ENCODE results near the gene CT83.

Gene CT83

DNA sequence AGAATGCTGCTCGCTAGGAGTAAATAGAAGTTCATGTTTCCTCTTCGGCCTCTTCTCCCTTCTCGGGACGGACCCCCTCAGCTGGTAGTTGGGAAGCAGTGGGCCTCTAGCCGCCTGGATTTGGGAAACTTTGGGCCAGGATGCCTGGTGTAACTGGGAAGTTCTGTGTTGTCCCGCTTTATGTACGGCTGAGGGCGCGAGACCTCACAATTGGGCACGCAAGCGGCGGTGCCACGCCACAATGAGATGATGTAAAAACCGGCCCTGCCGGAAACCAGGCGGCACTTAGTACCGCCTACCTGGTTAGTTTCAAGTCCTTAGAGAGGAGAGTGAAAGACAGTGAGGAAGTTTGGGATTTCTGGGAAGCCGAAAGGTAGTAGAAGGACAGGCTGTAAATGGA is at the start of gene CT83:
TSS of gene CT83 (minus strand) at position 155 of the 400 bp plus-strand sequence. CDS start at position 35, 120 bp downstream.
- no peak for DNase-seq

- no peak for DNase-seq
Measured at GRCh38 chrX:116499780-116500179, 37.0 kb upstream of the CT83 start.

GRCh38 chrX:116493271-116493670 is 30.5 kb upstream of the CT83 start:
- DNase-seq = no peak

- no peak for DNase-seq
Measured at GRCh38 chrX:116490104-116490503, 27.3 kb upstream of the CT83 start.

GRCh38 chrX:116480059-116480458 is 17.3 kb upstream of the CT83 start:
- DNase-seq = no peak

GRCh38 chrX:116449156-116449555 is 13.6 kb downstream of the CT83 start:
- DNase-seq = no peak

DNA sequence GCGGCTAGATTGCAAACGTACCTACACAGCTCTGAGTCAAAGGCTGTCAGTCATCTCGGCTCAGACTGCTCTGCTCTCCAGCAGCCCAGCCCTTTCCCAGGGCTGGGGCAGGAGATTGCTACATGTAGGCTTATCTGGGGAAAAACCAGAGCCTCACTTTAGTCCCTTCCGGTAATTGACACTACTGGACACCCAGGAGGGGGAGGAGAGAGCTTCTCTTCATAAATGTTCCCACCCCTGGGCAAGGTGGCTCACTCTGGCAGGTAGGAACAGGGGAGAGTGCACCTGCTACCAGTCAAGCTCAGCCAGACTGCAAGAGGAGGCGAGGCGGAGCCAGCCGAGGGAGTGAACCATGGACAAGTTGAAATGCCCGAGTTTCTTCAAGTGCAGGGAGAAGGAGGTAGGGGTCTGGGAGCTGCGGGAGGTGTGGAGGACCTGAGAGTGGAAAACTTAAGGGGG is 26.4 kb downstream of the CT83 start, which contains the start of gene SLC6A14:
TSS of gene SLC6A14 (plus strand) at position 249 of the 459 bp plus-strand sequence. CDS start at position 353, 104 bp downstream.
- no peak for DNase-seq

DNA sequence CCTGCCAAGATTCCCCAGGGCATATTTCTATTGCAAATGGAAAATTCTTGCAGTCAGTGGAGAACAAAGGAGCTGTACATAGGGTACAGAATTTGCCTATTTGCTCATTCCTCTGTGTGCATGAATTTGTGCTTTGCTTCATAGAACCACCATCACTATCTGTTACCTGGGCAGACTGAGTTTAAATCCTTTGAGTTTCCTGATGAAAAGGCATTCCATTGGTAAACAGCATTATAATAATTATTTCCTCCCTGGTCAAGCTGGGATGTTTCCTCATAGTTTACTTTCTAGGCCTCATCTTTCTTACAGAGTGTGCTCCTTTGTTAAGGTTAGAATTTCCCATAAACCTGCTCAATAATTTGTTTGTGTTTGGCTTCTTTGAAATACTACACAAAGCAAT is 27.2 kb downstream of the CT83 start:
- DNase-seq = no peak

DNA sequence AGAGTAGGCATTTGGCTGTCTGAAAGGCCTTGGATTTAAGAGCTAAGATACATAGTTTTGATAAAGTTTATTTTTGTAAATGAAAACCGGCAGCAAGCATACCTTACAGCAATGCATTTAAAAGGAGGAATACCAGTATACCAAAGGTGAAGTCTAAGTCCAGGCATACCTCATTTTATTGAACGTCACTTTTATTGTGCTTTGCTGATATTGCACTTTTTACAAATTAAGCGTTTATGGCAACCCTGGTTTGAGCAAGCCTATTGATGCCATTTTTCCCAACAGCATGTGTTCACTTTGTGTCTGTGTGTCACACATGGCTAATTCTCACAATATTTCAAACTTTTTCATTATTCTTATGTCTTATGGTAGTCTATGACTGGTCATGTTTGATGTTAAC is 34.8 kb downstream of the CT83 start:
- DNase-seq = no peak

- DNase-seq = no peak
Measured at GRCh38 chrX:116417968-116418367, 44.8 kb downstream of the CT83 start.

- DNase-seq = no peak
Measured at GRCh38 chrX:116417214-116417613, 45.6 kb downstream of the CT83 start.

GRCh38 chrX:116413273-116413672 is 49.5 kb downstream of the CT83 start:
- no peak for DNase-seq

All from SHP77 treated with DMSO at 0.1 percent for 48 hours (cell line).